HG03159 (cell line): ENCODE measurements around the gene ADAMTS6.
"Not testable (repeated sequence)": the region's sequence is repeated elsewhere in the genome, so short reads cannot be mapped to it uniquely, and the experiment has no call there.

Experiments
- ATAC-seq: cut with Tn5 transposase; IDR thresholded peaks from one replicate; pipeline ENCODE4 v1.9.1; 2021; ENCODE audit warnings: mild to moderate bottlenecking, moderate library complexity; ENCODE audit not compliant: unreplicated experiment

ADAMTS6 gene

GRCh38 chr5:65382582-65382981 lies 99.1 kb downstream of the ADAMTS6 start:
- no peak for ATAC-seq

GRCh38 chr5:65370505-65370904 lies 111.2 kb downstream of the ADAMTS6 start:
- not testable (repeated sequence) for ATAC-seq

GRCh38 chr5:65366655-65367054 lies 115.1 kb downstream of the ADAMTS6 start:
- ATAC-seq, result no peak

GRCh38 chr5:65364907-65365306 lies 116.8 kb downstream of the ADAMTS6 start:
- ATAC-seq, result no peak

- ATAC-seq, result no peak
Observed at GRCh38 chr5:65363499-65363898, 118.2 kb downstream of the ADAMTS6 start.

GRCh38 chr5:65359981-65360380 lies 121.7 kb downstream of the ADAMTS6 start:
- ATAC-seq, result no peak

- ATAC-seq, result no peak
Observed at GRCh38 chr5:65359569-65359968, 122.2 kb downstream of the ADAMTS6 start.

- ATAC-seq, result no peak
Observed at GRCh38 chr5:65356274-65356673, 125.4 kb downstream of the ADAMTS6 start.

GRCh38 chr5:65355301-65355700 lies 126.4 kb downstream of the ADAMTS6 start:
- ATAC-seq, result no peak

- ATAC-seq, result no peak
Observed at GRCh38 chr5:65341835-65342234, 139.9 kb downstream of the ADAMTS6 start.

GRCh38 chr5:65338606-65339151 lies 143.0 kb downstream of the ADAMTS6 start:
- ATAC-seq, result no peak

- no peak for ATAC-seq
Observed at GRCh38 chr5:65334077-65334476, 147.6 kb downstream of the ADAMTS6 start.

GRCh38 chr5:65332591-65332990 lies 149.1 kb downstream of the ADAMTS6 start:
- ATAC-seq, result no peak

GRCh38 chr5:65329266-65329665 lies 152.5 kb downstream of the ADAMTS6 start:
- ATAC-seq, result no peak

- ATAC-seq, result no peak
Observed at GRCh38 chr5:65327582-65327981, 154.1 kb downstream of the ADAMTS6 start.

- no peak for ATAC-seq
Observed at GRCh38 chr5:65326922-65327321, 154.8 kb downstream of the ADAMTS6 start.

- ATAC-seq, result no peak
Observed at GRCh38 chr5:65324226-65324625, 157.5 kb downstream of the ADAMTS6 start.

- ATAC-seq, result not testable (repeated sequence)
Observed at GRCh38 chr5:65320704-65321103, 161.0 kb downstream of the ADAMTS6 start.

- ATAC-seq, result no peak
Observed at GRCh38 chr5:65320250-65320649, 161.5 kb downstream of the ADAMTS6 start.

- no peak for ATAC-seq
Observed at GRCh38 chr5:65307931-65308330, 173.8 kb downstream of the ADAMTS6 start.

GRCh38 chr5:65307088-65307487 lies 174.6 kb downstream of the ADAMTS6 start:
- no peak for ATAC-seq

GRCh38 chr5:65305913-65306312 lies 175.8 kb downstream of the ADAMTS6 start:
- ATAC-seq, result no peak

- ATAC-seq, result no peak
Observed at GRCh38 chr5:65299861-65300260, 181.9 kb downstream of the ADAMTS6 start.
